Activated T-helper 1 cell treated with anti-CD3 and anti-CD28 coated beads, Interleukin-2, amount 50 U/mL, for 16 hours (primary cell): ENCODE data around the gene SLC5A6.

ENCODE experiments used
- DNase-seq, 2 donors: peaks; one replicate each; pipeline ENCODE4 v3.0.0-alpha.2; 2020; ENCODE audit warnings: low read depth in 1 of 2, low spot score in 1 of 2

SLC5A6 gene

GRCh38 chr2:27211943-27212625 is at the start of gene SLC5A6, which contains the start of gene ATRAID:
TSS of gene SLC5A6 (minus strand) at chr2:27212268. CDS start at chr2:27207650, 4,618 bp downstream.
TSS of gene ATRAID (plus strand) at chr2:27212041. CDS start at chr2:27212369, 328 bp downstream.
- DNase-seq, result peak; percentile 79 to 83

DNA sequence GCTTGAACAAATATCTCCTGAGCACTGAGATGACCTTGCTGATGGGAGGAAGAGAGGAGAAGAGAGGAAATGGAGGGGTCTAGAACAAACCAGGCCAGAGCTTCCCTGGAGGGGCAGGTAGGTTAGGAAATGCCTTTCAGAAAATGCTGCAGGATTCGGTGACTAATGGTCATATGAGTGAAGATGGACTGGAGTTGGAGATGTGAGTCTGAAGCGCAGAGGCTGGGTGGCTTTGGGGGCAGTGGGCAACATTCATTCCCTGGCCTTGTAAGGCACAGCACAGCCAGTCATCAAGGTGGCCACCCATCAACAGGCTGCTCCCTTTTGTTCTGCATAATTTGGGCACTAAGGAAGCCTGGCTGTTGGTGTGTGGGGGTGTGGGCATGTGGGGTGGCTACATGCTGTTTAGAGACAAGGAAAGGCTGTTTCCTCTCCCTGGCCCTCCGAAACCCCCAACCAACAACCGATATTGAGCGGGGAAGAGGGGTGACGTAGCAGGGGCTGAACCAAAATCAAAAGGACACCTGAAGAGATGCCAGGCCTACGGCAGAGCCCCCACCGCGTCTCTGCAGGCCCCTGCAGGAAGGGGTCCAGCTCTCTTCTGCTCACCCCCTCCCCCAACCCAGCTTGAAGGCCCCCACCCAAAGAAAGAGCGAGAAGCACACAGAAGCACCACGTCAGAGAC is 49.3 kb upstream of the SLC5A6 start:
- DNase-seq, result no peak

DNA sequence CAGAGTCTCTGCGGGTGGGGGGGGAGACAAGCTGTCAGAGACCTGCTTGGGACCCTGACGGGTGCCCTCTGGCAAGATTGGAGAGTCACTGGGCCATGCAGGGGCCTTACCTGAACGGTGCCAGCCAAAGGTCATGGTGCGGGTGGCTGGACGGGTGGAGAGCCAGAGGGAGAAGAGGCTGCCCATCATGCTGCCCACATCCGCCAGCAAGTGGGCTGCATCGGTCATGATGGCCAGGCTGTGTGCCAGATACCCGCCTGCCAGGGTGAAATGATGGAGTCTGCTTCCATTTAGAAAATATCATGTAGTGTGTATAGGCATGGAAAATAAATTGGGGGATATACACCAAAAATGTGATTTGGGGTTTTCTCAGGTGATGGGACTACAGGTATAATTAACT is 46.0 kb upstream of the SLC5A6 start:
- no peak for DNase-seq

GRCh38 chr2:27256855-27257454 is 44.9 kb upstream of the SLC5A6 start:
- DNase-seq, result no peak

DNA sequence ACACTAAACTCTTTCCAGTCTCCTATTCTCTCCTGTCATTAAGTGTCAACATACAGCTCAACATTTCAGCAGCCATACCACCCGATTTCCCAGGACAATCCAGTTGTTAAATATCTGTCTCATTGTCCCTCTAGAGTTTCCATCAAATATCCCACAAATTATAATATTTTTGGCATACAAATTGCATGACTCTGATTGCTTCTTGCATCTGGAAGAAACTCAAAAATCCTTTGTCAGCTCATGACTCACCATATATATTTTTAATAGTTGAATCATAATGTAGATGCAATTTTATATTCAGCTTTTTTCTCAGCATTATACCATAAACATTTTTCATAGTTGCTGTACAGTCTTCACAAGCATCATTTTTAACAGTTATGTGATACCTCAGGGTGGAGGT is 43.6 kb upstream of the SLC5A6 start:
- no peak for DNase-seq

DNA sequence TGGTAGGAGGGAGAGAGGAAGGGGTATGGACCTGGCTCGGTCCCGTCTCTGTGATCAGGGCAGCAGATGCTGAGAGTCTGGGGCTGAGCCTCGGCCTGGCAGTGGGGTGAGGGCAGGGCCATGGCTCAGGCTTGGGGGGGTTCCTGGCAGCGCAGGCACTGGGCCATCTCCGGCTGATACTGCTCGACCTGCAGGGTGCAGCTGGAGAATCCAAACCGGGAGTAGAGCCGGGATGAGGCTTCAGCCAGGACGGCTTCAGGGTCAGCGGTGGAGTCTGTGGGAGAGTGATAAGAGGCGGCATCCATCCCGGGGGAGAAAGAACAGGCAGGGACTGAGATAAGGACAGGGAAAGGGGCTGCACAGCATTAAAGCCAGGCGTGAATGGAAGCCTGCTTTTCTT is 43.1 kb upstream of the SLC5A6 start:
- no peak for DNase-seq

DNA sequence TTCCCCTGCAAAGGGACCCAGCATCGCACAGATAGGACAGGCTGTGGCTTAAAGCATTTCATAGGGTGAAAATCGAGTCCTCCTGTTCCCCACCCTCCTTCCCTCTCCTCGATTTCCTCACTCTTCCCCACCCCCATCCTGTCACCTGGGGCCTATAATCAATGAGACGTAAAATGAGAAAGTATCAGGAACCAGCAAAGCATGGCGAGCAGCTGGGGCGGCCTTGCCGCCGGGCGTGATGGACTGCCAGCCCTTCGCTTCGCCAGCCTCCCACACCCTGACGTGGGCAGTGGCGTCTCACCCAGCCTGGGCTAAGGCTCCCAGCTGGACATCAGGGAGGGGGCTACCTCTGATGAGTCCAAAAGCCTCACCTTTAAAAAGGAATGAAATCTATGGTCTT is 39.7 kb upstream of the SLC5A6 start:
- DNase-seq, result no peak

- no peak for DNase-seq
These were observed 38.7 kb upstream of the SLC5A6 start for GRCh38 chr2:27250652-27251379.

- DNase-seq, result peak in 1 of 2 donors; percentile 15
These were observed 38.0 kb upstream of the SLC5A6 start for GRCh38 chr2:27249891-27250651.

GRCh38 chr2:27249159-27249890 is 37.3 kb upstream of the SLC5A6 start:
- DNase-seq, result no peak

- DNase-seq, result no peak
These were observed 35.8 kb upstream of the SLC5A6 start for GRCh38 chr2:27247893-27248292.

- DNase-seq, result no peak
These were observed 33.6 kb upstream of the SLC5A6 start for GRCh38 chr2:27245626-27246025.

GRCh38 chr2:27245116-27245515 is 33.0 kb upstream of the SLC5A6 start:
- no peak for DNase-seq

DNA sequence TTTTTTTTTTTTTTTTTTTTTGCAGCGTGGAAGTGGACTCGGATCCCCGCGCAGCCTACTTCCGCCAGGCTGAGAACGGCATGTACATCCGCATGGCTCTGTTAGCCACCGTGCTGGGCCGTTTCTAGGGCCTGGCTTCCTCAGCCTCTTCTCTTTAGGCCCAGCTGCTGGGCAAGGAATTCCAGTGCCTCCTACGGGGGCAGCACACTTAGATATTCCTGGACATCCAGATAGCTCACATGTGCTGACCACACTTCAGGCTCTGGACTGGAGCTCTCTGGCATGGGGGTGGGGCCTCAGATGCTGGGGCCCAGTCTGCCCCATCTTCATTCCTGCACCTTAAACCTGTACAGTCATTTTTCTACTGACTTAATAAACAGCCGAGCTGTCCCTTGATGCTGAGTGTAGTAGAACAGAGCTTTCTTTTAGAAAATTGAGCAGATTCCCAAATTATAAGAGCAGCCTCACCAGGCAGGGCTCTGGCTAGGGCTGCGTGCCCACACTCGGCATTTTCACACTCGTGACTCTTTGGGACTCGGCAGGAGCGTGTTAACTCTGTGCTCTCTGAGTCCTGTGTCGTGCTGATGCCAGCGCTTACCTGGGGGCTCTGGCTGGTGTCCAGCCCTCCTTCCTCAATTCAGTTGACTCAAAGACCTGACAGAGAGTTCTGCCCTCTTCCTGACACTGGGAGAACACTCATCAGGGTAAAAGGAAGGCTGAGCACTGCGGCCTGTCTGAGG is 31.5 kb upstream of the SLC5A6 start:
- no peak for DNase-seq

DNA sequence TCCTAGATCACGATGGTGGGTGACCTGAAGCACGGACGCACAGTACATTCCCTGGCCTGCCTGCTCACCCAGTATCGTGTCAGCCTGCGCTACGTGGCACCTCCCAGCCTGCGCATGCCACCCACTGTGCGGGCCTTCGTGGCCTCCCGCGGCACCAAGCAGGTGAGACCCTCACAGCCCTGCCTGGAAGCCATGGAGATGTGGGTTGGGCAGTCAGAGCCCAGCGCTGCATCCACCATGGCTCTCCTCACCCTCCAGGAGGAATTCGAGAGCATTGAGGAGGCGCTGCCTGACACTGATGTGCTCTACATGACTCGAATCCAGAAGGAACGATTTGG is 30.5 kb upstream of the SLC5A6 start:
- no peak for DNase-seq

GRCh38 chr2:27241761-27242613 is 29.9 kb upstream of the SLC5A6 start:
- no peak for DNase-seq

- DNase-seq, result no peak
These were observed 28.3 kb upstream of the SLC5A6 start for GRCh38 chr2:27240406-27240805.

GRCh38 chr2:27238976-27239375 is 26.9 kb upstream of the SLC5A6 start:
- DNase-seq, result no peak
